Measurements from ENCODE around the gene OR10V1.
"Not testable (repeated sequence)": the region's sequence is repeated elsewhere in the genome, so short reads cannot be mapped to it uniquely, and the experiment has no call there.

Gene OR10V1

GRCh38 chr11:59708537-59708936 lies 5.1 kb downstream of the OR10V1 start:
- no peak for DNase-seq

GRCh38 chr11:59707371-59707770 lies 6.3 kb downstream of the OR10V1 start:
- DNase-seq, result no peak

GRCh38 chr11:59706518-59707285 lies 6.9 kb downstream of the OR10V1 start:
- no peak for DNase-seq

- no peak for DNase-seq
These were observed 8.4 kb downstream of the OR10V1 start for GRCh38 chr11:59705294-59705693.

- DNase-seq, result not testable (repeated sequence)
These were observed 10.1 kb downstream of the OR10V1 start for GRCh38 chr11:59703515-59703914.

GRCh38 chr11:59700157-59700556 lies 13.5 kb downstream of the OR10V1 start:
- DNase-seq, result not testable (repeated sequence)

GRCh38 chr11:59698506-59698905 lies 15.1 kb downstream of the OR10V1 start:
- DNase-seq, result no peak

- DNase-seq, result no peak
These were observed 20.7 kb downstream of the OR10V1 start for GRCh38 chr11:59692915-59693314.

- no peak for DNase-seq
These were observed 22.5 kb downstream of the OR10V1 start for GRCh38 chr11:59691156-59691555.

GRCh38 chr11:59689015-59689414 lies 24.6 kb downstream of the OR10V1 start:
- DNase-seq, result no peak

GRCh38 chr11:59681260-59681725 lies 32.4 kb downstream of the OR10V1 start:
- DNase-seq, result not testable (repeated sequence)

- peak; percentile 26 for DNase-seq
These were observed 33.1 kb downstream of the OR10V1 start for GRCh38 chr11:59680287-59681154.

GRCh38 chr11:59679347-59679746 lies 34.3 kb downstream of the OR10V1 start:
- DNase-seq, result no peak

- DNase-seq, result no peak
These were observed 34.9 kb downstream of the OR10V1 start for GRCh38 chr11:59678813-59679165.

GRCh38 chr11:59678118-59678812 lies 35.4 kb downstream of the OR10V1 start:
- no peak for DNase-seq

- no peak for DNase-seq
These were observed 37.4 kb downstream of the OR10V1 start for GRCh38 chr11:59676205-59676604.

GRCh38 chr11:59674291-59674690 lies 39.4 kb downstream of the OR10V1 start:
- no peak for DNase-seq

GRCh38 chr11:59673291-59673690 lies 40.4 kb downstream of the OR10V1 start:
- DNase-seq, result no peak

- no peak for DNase-seq
These were observed 42.2 kb downstream of the OR10V1 start for GRCh38 chr11:59671471-59671870.

GRCh38 chr11:59669611-59670009 lies 44.0 kb downstream of the OR10V1 start:
- no peak for DNase-seq

GRCh38 chr11:59668950-59669610 lies 44.6 kb downstream of the OR10V1 start, which contains the start of gene PATL1:
PATL1 (minus strand) TSS chr11:59669037; CDS start chr11:59668895, 142 bp downstream.
- DNase-seq, result peak; percentile 92

GRCh38 chr11:59668188-59668949 lies 45.3 kb downstream of the OR10V1 start:
- no peak for DNase-seq
